Caco-2 (cell line): Measurements from ENCODE around the gene TRIM60. TPM values are rescaled to one million over a fixed set of nuclear protein-coding genes. Genes with fewer than 3 reads are reported as not detected.
"Not testable (repeated sequence)": the region's sequence is repeated elsewhere in the genome, so short reads cannot be mapped to it uniquely, and the experiment has no call there.

Experiments used
- BruUV-seq: library from RNA; stranded (reverse); fragments of 400-500 nt; replicated peaks from 2 replicates; lab custom pipeline; 2021; lab: Mats Ljungman, UMichigan
- CTCF ChIA-PET: fragments of 300-600 bp; sonication (Branson Sonifier 250); formaldehyde crosslinking; loops from one replicate; lab custom pipeline; 2022; ENCODE audit warnings: antibody characterized with exemption; lab: Charles Lee
- POLR2A ChIA-PET: fragments of 300-600 bp; sonication (Branson Sonifier 250); formaldehyde crosslinking; loops from one replicate; lab custom pipeline; 2022; ENCODE audit warnings: antibody characterized with exemption; lab: Charles Lee
- DNase-seq, 2 experiments: peaks; one replicate each; pipeline versions ENCODE4 v3.0.0 to v3.0.0-alpha.2; 2020 to 2022
- H3K27me3 ChIP-seq: replicated peaks from 2 replicates; pipeline ENCODE4 v1.6.0; 2011; ENCODE audit warnings: low read length; ENCODE audit not compliant: control insufficient read depth, insufficient read depth
- H3K36me3 ChIP-seq: 2 replicates; pipeline ENCODE4 v1.5.1; 2011; ENCODE audit warnings: low read length; ENCODE audit not compliant: control insufficient read depth, insufficient read depth
- H3K4me1 ChIP-seq: fragments of 250-450 bp; sonication (Bioruptor Pico); 2 replicates; pipeline ENCODE4 v1.5.1; 2020; ENCODE audit warnings: mild to moderate bottlenecking
- H3K4me3 ChIP-seq: 2 replicates; pipeline ENCODE4 v1.5.1; 2011; ENCODE audit warnings: low read depth, mild to moderate bottlenecking, control low read depth, low read length
- H3K9me3 ChIP-seq: fragments of 250-450 bp; sonication (Bioruptor Pico); 2 replicates; pipeline ENCODE4 v1.5.1; 2020; ENCODE audit warnings: mild to moderate bottlenecking, moderate library complexity
- H3K27ac Mint-ChIP-seq: one replicate; pipeline ENCODE4 v1.8.0; 2022; ENCODE audit warnings: mixed read lengths; ENCODE audit not compliant: unreplicated experiment
- H3K27me3 Mint-ChIP-seq: one replicate; pipeline ENCODE4 v1.8.0; 2022; ENCODE audit warnings: mixed read lengths; ENCODE audit not compliant: insufficient read depth, unreplicated experiment
- H3K36me3 Mint-ChIP-seq: one replicate; pipeline ENCODE4 v1.8.0; 2022; ENCODE audit warnings: mild to moderate bottlenecking, mixed read lengths; ENCODE audit not compliant: insufficient read depth, unreplicated experiment
- H3K4me1 Mint-ChIP-seq: one replicate; pipeline ENCODE4 v1.8.0; 2022; ENCODE audit warnings: low read depth, mixed read lengths; ENCODE audit not compliant: unreplicated experiment
- H3K4me3 Mint-ChIP-seq: one replicate; pipeline ENCODE4 v1.8.0; 2022; ENCODE audit warnings: mild to moderate bottlenecking, moderate library complexity, mixed read lengths; ENCODE audit not compliant: unreplicated experiment
- H3K9me3 Mint-ChIP-seq: one replicate; pipeline ENCODE4 v1.8.0; 2022; ENCODE audit warnings: mixed read lengths; ENCODE audit not compliant: unreplicated experiment
- intact Hi-C: fragments of 100-400 bp; cut with micrococcal nuclease; formaldehyde crosslinking; loops from one replicate; pipeline ENCODE4 v1.10.0; 2022; ENCODE audit not compliant: unreplicated experiment
- total RNA-seq: library from RNA; stranded (reverse); gene quantifications from 2 replicates; pipeline ENCODE4 v1.2.3, GENCODE V29; 2022
- TF ChIP-seq, protein P1 (sequence below), 2 experiments: fragments of 200-600 bp in 1 of 2; IDR thresholded peaks; 1 replicate in 1 of 2; 2 replicates in 1 of 2; pipeline versions ENCODE4 v1.5.1 to v1.8.0; 2011 to 2022; ENCODE audit warnings: antibody characterized with exemption in 1 of 2, control low read depth in 1 of 2, inconsistent platforms in 1 of 2, low read depth in 1 of 2, low read length in 1 of 2, mild to moderate bottlenecking in 1 of 2, moderate library complexity in 1 of 2; ENCODE audit not compliant: insufficient read depth in 1 of 2, severe bottlenecking in 1 of 2, unreplicated experiment in 1 of 2

Gene TRIM60
- total RNA-seq, 1 experiment from 2014 or later, result not detected

DNA sequence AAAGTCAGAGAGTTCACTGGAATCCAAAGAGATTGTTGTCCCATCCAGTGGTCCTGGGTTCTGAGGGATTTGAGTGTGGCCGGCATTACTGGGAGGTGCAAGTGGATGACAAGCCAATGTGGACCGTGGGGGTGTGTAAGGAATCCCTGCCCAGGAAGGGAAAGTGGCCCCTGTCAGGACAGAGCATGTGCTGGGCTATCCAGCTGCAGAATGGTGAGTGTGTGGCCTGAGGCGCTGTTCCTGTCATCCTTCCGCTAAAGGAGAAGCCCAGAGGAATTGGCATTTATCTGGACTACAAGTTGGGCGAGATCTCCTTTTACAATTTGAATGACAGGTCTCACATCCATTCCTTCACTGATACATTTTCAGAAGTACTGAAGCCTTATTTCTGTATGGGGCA, 20.4 kb upstream of the TRIM60 start:
- POLR2A ChIA-PET, result no interaction called here
- no peaks in the 10 kb centered on the region for H3K4me1 ChIP-seq
- no peaks in the 10 kb centered on the region for H3K9me3 Mint-ChIP-seq

DNA sequence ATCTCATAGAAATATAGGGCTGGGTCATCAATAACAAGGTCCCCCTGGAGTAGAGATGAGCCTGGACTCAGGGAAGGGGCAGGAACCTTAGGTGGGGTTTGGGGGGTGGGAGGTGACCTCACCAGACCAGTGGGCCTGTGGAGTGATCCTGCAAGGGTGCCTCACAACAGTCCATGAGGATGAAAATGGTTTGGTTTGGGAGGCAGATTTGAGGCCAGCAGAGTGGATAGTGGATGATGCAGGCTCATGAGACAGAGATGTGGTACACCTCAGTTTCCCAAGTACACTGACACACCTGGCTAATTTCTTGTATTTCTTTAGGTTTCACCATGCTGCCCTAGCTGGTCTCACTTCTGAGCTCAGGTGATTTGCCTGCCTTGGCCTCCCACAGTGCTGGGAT, 18.1 kb upstream of the TRIM60 start:
- CTCF ChIA-PET, result no interaction called here

More for the DNA sequence above, 20.4 kb upstream of the TRIM60 start:
- H3K4me3 Mint-ChIP-seq, result no peak overlapping the region
- no peak overlapping the region for H3K27ac Mint-ChIP-seq
- intact Hi-C loops, result no loop called here
- no peak overlapping the region for H3K4me3 ChIP-seq
- no peaks in the 10 kb centered on the region for H3K36me3 Mint-ChIP-seq
- no peaks in the 10 kb centered on the region for H3K27me3 Mint-ChIP-seq
- no peaks in the 10 kb centered on the region for H3K4me1 Mint-ChIP-seq
- CTCF ChIA-PET, result no interaction called here
- TF ChIP-seq, protein P1, sequence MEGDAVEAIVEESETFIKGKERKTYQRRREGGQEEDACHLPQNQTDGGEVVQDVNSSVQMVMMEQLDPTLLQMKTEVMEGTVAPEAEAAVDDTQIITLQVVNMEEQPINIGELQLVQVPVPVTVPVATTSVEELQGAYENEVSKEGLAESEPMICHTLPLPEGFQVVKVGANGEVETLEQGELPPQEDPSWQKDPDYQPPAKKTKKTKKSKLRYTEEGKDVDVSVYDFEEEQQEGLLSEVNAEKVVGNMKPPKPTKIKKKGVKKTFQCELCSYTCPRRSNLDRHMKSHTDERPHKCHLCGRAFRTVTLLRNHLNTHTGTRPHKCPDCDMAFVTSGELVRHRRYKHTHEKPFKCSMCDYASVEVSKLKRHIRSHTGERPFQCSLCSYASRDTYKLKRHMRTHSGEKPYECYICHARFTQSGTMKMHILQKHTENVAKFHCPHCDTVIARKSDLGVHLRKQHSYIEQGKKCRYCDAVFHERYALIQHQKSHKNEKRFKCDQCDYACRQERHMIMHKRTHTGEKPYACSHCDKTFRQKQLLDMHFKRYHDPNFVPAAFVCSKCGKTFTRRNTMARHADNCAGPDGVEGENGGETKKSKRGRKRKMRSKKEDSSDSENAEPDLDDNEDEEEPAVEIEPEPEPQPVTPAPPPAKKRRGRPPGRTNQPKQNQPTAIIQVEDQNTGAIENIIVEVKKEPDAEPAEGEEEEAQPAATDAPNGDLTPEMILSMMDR (IDR thresholded peaks at IDR 0.05; ENCODE audit: insufficient read depth in 1 of 2, low read depth in 1 of 2, low read length in 1 of 2, severe bottlenecking in 1 of 2, unreplicated experiment in 1 of 2), result no peak
- no peak for DNase-seq
- no peaks in the 10 kb centered on the region for H3K9me3 ChIP-seq
- BruUV-seq, result no TSS peak
- no peaks in the 10 kb centered on the region for H3K27me3 ChIP-seq
- no peaks in the 10 kb centered on the region for H3K36me3 ChIP-seq

DNA sequence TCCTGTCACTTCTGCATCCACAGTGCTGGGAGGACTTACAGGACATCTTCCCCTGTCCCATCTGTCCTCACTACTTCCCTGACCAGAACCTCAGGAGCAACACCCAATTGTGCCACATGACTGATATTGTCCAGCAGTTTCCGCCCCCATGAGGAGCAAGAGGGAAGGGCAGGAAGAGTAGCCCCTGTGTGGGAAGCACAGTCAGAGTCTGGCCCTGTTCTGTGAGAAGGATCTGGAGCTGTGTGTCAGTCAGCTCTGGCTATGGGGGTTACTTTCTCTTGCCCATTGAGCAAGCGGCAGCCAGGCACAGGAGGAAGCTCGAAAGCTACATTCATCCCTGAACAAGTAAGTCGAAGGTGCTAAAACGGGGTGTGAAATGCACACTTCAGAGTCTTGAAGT, 14.8 kb upstream of the TRIM60 start:
- Mint-ChIP-seq H3K27ac (no peak overlapping the region), H3K27me3 (no peaks in the 10 kb centered on the region), H3K4me1 (no peaks in the 10 kb centered on the region), H3K36me3 (no peaks in the 10 kb centered on the region), H3K4me3 (no peak overlapping the region), H3K9me3 (no peaks in the 10 kb centered on the region)
- POLR2A ChIA-PET, result interaction anchor here (0.5 kb wide), 1 partner anchor 53 kb away, joined by 4 read pairs; no protein-coding TSS in a partner anchor
- intact Hi-C loops, result no loop called here
- TF ChIP-seq, protein P1 (IDR thresholded peaks at IDR 0.05; ENCODE audit: insufficient read depth in 1 of 2, low read depth in 1 of 2, low read length in 1 of 2, severe bottlenecking in 1 of 2, unreplicated experiment in 1 of 2), result peak in 1 of 2 experiments; percentile 35
- no TSS peak for BruUV-seq
- Histone ChIP-seq H3K9me3 (no peaks in the 10 kb centered on the region), H3K4me3 (no peak overlapping the region), H3K4me1 (no peaks in the 10 kb centered on the region), H3K27me3 (no peaks in the 10 kb centered on the region), H3K36me3 (no peaks in the 10 kb centered on the region)
- DNase-seq, result peak; percentile 46 to 50
- CTCF ChIA-PET, result interaction anchor here (1.1 kb wide), 1 partner anchor 77 kb away, joined by 6 read pairs; no protein-coding TSS in a partner anchor

More for the DNA sequence above, 18.1 kb upstream of the TRIM60 start:
- H3K4me1 Mint-ChIP-seq, result no peaks in the 10 kb centered on the region
- H3K36me3 Mint-ChIP-seq, result no peaks in the 10 kb centered on the region
- BruUV-seq, result no TSS peak
- Histone ChIP-seq H3K4me1 (no peaks in the 10 kb centered on the region), H3K27me3 (no peaks in the 10 kb centered on the region), H3K36me3 (no peaks in the 10 kb centered on the region), H3K4me3 (no peak overlapping the region), H3K9me3 (no peaks in the 10 kb centered on the region)
- no peaks in the 10 kb centered on the region for H3K27me3 Mint-ChIP-seq
- intact Hi-C loops, result no loop called here
- TF ChIP-seq, protein P1 (IDR thresholded peaks at IDR 0.05; ENCODE audit: insufficient read depth in 1 of 2, low read depth in 1 of 2, low read length in 1 of 2, severe bottlenecking in 1 of 2, unreplicated experiment in 1 of 2), result no peak
- DNase-seq, result no peak
- POLR2A ChIA-PET, result no interaction called here
- no peaks in the 10 kb centered on the region for H3K9me3 Mint-ChIP-seq
- no peak overlapping the region for H3K4me3 Mint-ChIP-seq
- no peak overlapping the region for H3K27ac Mint-ChIP-seq

DNA sequence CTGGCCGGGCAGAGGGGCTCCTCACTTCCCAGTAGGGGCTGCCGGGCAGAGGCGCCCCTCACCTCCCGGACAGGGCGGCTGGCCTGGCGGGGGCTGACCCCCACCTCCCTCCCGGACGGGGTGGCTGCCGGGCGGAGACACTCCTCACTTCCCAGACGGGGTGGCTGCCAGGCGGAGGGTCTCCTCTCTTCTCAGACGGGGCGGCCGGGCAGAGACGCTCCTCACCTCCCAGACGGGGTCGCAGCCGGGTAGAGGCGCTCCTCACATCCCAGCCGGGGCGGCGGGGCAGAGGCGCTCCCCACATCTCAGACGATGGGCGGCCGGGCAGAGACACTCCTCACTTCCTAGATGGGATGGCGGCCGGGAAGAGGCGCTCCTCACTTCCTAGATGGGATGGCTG, 11.8 kb upstream of the TRIM60 start:
- H3K9me3 ChIP-seq, H3K4me3 ChIP-seq, H3K36me3 ChIP-seq, DNase-seq, H3K4me1 Mint-ChIP-seq, H3K4me3 Mint-ChIP-seq, CTCF ChIA-PET, H3K9me3 Mint-ChIP-seq, BruUV-seq, POLR2A ChIA-PET, intact Hi-C loops, H3K4me1 ChIP-seq, H3K27me3 ChIP-seq, H3K27me3 Mint-ChIP-seq, H3K27ac Mint-ChIP-seq, H3K36me3 Mint-ChIP-seq: not testable (repeated sequence)

DNA sequence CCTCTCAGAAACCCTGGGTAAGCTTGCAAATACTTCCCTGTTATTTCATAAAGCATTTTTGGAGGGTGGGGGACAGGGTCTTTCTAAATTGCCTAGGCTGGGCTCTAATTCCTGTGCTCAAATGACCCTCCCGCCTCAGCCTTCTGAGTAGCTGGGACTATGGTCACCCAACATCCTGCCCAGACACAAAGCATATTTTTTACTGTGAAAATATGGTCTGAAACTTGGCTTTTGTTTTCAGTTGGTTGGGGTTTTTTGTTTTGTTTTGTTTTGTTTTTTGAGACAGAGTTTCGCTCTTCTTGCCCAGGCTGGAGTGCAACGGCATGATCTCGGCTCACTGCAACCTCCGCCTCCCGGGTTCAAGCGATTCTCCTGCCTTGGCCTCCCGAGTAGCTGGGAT, 6.0 kb upstream of the TRIM60 start:
- H3K4me1 Mint-ChIP-seq, H3K9me3 Mint-ChIP-seq, BruUV-seq, POLR2A ChIA-PET, H3K4me3 ChIP-seq, H3K27me3 Mint-ChIP-seq, H3K27me3 ChIP-seq, H3K9me3 ChIP-seq, DNase-seq, H3K4me1 ChIP-seq, H3K27ac Mint-ChIP-seq, H3K4me3 Mint-ChIP-seq, H3K36me3 ChIP-seq, H3K36me3 Mint-ChIP-seq, intact Hi-C loops, CTCF ChIA-PET: not testable (repeated sequence)
